Astrocyte of the hippocampus (primary cell): ENCODE data around the gene SRRM4.

Source experiments
- DNase-seq: peaks from one replicate; pipeline ENCODE4 v3.0.0; 2011; ENCODE audit warnings: low read depth, low spot score

SRRM4 gene

DNA sequence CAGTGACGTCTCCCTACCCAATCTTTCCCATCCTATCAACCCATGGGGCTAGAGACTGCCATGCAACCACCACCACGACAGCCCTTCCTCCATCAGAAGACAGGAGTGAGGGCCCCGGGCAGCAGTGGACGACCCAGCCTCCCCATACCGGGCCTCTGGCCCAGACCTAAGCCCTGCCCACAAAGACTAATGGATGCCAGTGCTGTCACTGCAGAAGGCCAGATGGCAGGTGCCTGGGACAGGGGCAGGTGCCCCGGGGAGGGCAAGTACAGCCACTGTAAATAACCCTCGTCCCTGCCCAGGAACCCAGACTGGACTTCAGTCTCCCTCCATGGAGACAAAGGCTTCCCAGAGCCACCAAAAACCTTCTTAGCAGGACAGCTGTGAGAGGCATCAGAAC is 177.1 kb downstream of the SRRM4 start:
- no peak for DNase-seq

DNA sequence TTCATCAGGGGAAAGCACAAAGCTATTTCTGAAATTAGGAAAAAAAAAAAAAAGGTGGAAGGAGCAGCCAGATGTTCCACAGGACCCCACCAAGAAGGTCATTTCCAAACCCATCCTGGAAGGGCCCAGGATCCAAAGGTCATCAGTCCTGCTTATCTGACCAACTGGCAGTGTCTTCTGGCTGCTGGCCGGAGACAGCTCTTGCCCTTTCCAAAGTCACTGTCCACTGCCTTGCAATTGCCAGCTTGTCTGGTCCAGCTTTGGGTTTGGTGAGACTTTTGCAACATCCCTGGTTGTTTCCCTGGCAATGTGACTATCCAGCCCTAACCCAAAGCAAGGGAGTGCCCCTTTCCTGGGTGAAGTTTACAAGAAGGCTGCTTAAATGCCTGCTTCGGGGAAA is 178.5 kb downstream of the SRRM4 start:
- DNase-seq, result no peak

DNA sequence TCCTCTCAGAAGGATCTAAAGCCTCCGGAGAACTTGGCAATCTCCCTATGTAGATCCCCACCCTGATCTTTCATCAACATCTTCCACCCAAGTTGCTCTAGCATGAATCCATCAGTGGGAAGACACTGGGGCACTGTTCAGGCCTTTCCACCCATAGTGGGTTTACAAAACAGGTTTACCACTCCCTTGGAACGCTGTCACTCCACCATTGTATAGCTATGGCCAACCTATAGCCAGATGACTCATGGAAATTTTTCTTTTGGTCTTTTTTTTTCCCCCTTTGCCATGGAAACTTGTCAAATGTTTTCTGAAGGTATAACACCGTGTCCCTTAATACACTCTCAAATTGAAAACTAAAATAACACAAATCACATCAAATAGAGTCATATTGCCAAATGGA is 186.6 kb downstream of the SRRM4 start:
- DNase-seq, result no peak

DNA sequence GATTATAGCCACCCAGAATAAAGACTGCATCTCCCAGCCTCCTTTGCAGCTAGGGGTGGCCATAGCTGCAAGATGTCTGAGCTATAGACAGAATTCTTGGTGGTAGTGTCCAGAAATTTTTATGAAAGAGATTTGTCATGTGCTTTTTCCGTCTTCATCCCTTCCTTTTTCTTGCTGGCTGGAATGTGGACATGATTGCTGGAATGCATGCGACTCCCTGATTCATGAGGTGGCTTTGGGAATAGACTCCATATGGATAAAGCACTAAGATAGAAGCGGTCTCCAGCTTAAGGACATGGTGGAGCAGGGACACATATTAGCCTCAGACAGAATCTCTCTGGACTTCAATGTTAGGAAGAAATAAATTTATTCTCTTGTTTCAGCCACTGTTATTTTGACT is 187.4 kb downstream of the SRRM4 start:
- no peak for DNase-seq

DNA sequence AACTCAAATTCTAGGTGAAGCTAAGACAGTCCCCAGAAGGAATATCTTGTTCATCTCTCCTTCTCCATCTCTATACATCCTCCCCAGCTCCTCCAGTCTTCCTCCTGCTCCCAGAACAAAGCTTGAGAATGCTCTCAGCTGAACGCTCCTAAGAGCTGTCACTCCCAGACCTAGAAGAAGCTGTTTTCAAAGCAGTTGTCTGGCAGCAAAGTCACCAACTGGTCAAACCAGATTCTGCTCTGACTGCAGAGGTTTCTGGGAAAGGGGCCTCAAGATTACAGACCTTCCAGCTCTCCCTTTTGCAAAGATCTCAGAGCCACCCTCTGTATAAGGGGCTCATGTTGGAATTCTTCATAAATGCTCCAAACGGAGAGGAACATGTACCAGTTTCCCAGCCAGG is 187.8 kb downstream of the SRRM4 start:
- no peak for DNase-seq

DNA sequence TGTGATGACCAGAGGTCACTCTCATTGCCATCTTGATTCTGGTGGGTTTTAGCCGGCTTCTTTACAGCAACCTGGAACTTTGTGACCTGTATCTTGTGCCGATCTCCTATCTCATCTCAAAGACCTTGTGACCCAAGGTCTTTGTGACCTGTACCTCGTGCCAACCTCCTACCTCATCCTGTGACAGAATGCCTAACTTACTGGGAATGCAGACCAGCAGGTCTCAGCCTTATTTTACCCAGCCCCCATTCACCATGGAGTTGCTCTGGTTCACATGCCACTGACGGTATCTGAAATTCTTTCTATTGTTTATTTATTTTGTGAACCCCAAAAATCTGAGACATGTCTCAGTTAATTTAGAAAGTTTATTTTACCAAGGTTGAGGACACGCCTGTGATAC is 189.9 kb downstream of the SRRM4 start:
- no peak for DNase-seq

DNA sequence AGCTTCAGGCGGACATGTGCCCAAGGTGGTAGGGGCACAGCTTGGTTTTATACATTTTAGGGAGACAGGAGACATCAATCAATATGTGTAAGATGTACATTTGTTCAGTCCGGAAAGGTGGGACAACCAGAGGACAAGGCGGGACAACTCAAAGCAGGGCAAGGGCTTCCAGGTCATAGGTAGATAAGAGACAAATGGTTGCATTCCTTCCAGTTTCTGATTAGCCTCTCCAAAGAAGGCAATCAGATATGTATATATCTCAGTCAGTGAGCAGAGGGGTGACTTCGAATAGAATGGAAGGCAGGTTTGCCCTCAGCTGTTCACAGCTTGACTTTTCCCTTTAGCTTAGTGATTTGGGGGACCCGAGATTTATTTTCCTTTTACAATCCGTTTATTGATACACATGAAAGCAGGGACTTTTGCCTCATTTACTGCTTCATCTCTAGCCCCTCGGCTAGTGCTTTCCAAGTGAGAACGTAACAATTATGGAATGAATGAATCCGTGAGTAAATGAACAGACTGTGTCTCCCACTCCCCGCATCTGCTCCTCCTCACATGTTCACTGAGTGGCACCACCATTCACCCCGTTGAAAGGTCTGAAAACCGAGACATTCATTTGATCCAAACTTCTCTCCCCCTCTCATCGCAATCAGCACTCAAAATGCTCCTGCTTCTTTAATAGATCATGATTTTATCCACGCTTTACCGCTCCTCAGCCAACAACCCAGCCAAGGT is 190.5 kb downstream of the SRRM4 start:
- no peak for DNase-seq

DNA sequence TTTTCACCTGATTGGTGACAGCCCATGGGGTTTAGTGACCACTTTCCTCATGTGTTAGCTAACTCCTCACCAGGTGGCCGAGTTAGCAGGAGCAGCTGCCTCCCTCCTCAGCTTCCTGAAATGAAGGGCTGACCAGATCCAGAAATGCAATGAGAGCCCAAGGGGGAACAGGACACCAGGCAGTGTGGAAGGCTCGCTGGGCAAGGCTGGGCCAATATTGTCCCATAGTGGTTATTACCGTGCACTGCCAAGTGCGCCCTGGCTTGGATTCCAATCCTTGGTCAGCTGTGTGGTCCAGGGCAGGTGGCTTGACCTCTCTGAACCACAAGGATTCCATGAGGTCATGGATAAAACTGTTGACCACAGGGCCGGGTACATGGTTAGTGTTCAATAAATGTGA is 193.7 kb downstream of the SRRM4 start:
- no peak for DNase-seq

DNA sequence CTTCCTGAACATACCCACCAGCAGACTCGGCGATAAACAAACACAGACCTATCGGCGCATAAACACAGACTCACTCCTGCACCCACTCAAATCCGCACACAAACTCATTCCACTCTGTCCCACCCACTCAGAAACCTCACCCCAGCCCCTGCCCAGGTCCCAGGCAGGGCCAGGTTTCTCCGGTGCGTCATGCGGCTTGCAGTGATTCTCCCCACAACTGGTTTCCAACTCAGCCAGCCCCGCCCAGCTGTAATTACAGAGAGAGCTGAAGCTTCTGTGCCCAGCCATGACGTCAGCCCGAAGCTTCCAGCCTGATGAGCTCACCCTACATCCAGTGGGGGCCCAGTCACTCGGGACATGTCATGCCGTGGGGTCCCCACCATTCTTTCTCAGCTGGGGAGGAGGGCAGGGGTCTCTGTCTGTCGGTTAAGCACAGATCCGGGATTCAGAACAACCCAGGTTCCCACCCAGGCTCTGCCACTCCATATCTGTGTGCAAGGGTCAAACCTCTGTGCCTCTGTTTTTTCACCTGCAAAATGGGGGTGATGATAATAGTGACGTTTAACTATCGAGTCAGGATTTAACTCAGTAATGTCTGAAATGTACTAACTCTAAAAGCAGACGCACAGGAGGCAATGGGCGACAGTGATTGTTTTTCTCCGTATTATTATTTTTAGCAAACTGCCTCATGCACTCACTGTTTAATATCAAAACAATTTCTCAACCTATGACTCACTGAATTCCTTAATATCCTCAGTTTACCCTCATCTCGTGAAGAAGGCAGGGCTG is 195.1 kb downstream of the SRRM4 start:
- DNase-seq, result peak; percentile 87

DNA sequence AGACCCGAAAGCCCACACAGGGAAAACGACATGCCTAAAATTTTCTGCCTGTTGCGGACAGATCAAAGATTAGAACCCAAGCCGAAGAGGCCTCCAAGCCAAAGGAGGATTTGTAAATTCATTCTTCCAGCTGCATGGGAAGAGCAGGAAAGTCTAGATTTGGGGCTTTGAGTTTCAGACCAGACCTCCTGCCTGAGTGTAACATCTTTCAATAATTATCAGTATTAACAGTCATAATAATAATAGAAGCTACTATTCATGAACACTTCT is 195.7 kb downstream of the SRRM4 start:
- DNase-seq, result no peak

DNA sequence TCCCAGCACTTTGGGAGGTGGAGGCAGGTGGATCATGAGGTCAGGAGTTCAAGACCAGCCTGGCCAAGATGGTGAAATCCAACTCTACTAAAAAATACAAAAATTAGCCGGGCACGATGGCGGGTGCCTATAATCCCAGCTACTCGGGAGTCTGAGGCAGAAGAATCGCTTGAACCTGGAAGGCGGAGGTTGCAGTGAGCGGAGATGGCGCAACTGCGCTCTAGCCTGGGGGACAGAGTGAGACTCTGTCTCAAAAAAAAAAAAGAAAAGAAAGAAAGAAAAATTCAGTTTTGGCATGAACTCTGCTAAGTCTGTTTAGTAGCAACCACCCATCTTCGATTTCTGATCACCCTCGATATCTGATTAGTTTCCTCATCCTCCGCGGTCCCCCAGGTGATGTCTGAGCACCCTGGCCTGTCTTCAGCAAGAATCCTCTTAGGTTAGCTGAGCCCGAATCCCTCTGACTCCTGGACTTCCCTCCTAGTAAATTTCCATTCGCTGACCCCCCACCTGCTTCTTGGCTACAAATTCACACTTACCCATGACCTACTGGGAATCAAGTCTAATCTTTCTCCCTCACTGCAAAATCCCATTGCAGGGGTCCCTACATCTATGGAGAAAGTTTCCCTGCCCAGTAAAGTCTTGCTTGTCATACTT is 196.5 kb downstream of the SRRM4 start:
- DNase-seq, result no peak

DNA sequence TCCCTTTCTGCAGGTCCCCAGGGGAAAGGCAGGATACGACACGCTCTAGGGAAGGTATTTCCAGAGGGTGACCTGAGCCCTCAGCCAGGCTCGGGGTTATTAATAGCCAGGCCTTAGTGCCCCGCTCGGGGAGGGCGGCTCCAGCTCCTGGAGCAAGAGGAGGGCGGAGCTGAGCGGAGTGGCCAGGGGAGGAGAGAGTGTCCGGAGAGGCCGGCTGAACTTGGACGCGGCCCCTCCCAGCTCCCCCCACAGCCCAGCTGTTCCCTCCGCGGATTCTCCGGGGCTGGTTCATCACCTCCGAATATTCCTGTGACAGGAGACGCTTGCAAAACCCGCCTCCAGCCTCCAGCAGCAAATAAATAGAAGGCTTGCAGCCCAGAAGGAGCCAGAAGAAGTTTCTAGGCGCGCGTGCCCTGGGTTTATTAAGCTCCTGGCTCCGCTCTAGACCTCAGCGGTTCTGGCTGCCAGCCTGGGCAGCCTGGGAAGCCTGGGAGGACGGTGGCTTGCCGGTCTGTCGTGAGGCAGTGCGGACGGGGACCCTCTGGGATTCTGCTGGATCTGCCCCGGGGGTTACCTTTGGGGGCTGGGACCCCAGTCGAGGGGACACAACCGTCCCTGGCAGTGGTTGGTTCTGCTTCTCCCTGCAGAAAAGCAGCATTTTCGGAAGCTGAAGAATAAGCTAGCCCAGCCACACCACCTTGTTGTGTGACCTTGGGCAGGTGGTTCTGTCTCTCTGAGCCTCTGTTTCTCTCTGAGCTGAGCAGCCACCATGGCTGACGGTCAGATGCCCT is 197.4 kb downstream of the SRRM4 start, which contains the start of gene HSPB8:
Gene HSPB8 (plus strand): TSS at position 388 of the 791 bp plus-strand sequence. CDS start 382 bp downstream, at position 770.
- peak; percentile 69 for DNase-seq

DNA sequence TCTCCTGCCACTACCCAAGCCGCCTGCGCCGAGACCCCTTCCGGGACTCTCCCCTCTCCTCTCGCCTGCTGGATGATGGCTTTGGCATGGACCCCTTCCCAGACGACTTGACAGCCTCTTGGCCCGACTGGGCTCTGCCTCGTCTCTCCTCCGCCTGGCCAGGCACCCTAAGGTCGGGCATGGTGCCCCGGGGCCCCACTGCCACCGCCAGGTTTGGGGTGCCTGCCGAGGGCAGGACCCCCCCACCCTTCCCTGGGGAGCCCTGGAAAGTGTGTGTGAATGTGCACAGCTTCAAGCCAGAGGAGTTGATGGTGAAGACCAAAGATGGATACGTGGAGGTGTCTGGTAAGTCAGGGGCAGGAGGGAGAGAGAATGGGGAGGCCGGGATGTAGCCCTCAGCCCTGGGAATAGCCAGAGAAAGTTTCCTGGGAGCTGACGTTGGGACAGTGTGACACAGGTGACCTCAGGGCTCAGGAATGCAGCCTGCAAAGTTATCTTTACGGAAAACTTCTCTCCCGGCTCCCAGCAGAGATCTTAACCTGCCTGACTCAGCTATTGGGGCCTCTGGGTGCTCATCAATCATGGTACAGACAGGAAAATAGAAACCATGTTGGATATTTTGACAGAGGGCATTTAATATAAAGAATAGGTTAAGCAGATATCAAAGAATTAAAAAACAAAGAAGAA is 198.1 kb downstream of the SRRM4 start:
- peak; percentile 57 for DNase-seq

DNA sequence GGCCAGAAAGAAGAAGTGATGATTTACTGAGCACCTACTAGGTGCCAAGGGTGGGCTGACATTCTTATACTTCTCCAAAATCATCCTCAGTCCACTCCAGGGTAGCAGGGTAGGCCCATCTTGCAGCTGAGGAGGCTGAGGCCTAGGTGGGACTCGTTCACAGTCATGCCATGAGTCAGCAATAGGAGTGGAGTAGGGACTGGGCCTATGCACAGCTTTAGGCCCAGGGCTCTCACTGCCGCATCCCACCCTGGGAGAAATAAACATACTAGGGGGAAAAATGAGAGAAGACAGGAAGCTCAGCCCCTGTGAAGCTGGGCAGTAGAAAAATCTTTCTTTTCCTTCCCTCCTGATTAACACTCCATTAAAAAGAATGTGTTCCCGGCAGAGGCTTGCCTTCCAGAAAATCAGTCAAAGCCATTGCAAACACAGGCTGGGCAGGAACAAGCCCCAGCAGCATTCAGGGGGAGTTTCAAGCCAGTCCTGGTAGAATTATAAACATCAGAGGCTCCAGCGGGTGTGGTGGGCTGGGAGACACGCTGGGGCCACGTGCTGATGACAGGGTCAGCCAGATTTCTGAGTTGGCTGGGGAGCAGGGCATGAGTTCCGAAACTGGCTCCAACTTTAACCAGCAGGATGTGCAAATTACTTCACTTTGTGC is 199.2 kb downstream of the SRRM4 start:
- DNase-seq, result peak; percentile 16

DNA sequence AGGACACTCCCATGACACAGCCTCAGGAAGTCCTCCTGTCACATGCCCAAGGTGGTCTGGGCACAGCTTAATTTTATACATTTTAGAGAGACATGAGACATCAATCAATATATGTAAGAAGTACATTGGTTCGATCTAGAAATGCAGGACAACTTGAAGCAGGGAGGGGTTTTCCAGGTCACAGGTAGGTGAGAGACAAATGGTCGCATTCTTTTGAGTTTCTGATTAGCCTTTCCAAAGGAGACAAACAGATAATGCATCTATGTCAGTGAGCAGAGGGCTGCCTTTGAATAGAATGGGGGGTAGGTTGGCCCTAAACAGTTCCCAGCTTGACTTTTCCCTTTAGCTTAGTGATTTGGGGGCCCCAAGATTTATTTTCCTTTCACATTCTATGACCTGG is 199.9 kb downstream of the SRRM4 start:
- DNase-seq, result no peak

DNA sequence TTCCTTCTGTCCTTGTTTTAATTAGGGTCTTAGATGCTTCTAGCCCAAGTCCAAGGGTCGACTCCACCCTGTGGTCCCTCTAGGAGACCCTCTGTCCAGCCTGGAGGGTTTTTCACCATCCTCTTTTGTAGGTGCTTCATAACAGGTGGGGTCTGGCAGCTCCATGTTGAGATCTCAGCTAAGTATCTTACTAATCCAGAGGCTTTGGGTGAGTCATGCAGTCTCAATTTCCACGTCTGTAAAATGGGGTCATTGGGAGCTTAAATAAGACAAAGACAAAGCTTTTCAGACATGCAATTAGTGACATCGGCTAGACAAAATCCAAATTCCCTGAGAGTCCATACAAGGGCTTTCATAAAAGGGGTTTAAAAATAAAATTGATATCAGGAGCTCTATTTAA is 200.6 kb downstream of the SRRM4 start:
- no peak for DNase-seq

DNA sequence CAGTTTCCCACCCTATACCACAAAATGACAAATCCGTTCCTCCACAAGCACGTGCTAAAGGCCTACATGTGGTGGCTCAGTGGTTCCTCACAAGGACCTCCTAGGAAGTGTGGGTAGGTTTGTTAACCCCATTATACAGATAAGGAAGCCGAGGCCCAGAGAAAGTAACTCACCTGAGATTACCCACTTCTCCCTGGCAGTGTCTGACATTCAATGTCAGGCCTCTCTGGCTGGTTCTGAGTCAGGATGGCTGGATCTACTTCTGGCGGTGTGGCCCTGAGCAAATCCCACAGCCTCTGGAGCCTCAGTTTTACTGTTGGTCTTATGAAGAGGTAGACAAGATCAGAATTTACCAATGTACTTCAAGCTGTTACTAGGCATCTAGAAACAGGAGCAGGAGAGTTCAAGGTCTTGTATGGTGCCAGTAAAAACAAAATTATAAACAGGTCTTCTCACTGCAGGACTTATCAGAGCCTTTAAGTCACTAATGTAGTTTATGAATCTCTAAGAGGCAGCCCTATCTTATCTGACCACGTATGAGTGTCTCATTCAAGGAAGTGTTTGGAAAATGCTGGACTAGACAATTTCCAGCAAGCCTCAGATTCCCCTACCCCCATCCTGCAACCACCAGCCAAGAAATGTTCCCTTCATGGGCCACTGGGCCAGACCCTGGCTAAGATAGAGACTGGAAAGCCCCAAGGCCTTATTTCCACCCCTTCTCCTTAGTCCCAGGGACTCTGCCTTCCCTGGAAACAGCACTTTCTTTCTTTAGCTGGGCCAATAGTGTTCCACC is 201.6 kb downstream of the SRRM4 start:
- peak; percentile 12 for DNase-seq

DNA sequence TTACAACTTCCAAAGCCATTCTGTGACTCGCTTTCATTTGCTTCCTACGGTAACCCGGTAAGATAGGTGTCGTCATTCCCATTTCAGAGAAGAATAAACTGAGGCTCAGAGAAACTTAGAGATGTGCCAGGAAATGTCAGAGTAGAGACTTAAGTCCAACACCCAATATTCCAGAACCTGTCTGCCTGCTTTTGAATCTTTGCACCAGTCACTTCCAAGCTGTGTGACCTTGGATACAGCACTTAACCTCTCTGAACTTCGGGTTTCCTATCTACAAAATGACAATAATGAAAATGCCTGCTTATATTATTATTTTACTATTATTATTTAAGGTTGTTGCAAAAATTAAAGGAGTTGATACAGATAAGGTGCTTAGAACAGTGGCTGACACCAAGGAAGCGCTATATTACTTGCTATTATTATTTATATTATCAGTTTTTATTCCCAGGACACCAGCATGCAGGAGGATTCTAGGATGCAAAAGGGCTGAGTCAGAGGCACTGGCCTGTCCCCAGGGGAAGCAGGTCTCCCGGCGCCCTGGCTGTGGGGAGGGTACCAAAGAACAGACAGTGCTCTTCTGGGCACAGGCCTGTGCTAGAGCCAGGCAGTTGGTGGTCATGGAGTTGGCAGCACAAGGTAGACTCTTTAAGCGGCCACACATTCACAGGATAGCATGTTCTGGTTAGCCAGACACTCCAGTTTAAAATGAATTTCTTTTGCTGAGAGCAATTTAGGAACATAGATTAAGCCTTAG is 202.8 kb downstream of the SRRM4 start:
- DNase-seq, result no peak

DNA sequence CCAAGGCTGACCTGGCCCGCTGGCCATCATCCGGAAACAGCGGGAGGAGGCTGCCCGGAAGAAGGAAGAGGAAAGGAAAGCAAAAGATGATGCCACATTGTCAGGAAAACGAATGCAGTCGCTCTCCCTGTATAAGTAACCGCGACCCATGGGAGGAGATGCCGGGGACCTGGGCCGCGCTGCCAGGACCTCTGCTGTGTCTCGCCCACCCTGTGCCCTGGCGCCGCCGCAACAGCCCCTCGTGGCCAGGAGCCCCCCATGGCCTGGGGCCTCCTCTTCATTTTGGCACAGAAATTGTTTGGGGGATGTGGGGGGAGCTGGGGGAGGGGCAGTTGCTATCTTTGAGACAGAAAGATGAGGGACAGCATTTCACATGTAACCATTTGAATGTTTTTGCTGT is 213.9 kb downstream of the SRRM4 start:
- no peak for DNase-seq
